GM23338 (cell line): ENCODE data around the gene TBC1D16. TPM values are rescaled to one million over a fixed set of nuclear protein-coding genes. Genes with fewer than 3 reads are reported as not detected.

Experiments used
- ATAC-seq: fragments of 200-7000 bp; cut with Tn5 transposase; 3 replicates; pipeline ENCODE4 v1.9.1; 2020
- DNase-seq: peaks from one replicate; pipeline ENCODE4 v3.0.0-alpha.2; 2015; ENCODE audit warnings: low spot score
- H2AFZ ChIP-seq: fragments of 200-600 bp; sonication (generic); 2 replicates; pipeline ENCODE4 v1.8.0; 2016; ENCODE audit warnings: antibody characterized with exemption, mild to moderate bottlenecking, moderate library complexity
- H3F3A ChIP-seq: fragments of 200-600 bp; sonication (generic); replicated peaks from 2 replicates; pipeline ENCODE4 v1.8.0; 2017; ENCODE audit warnings: antibody characterized with exemption, mixed run types, low read depth
- H3K27ac ChIP-seq: fragments of 200-600 bp; sonication (generic); 2 replicates; pipeline ENCODE4 v1.6.1; 2016; ENCODE audit warnings: low read depth
- H3K27me3 ChIP-seq: fragments of 200-600 bp; sonication (generic); 2 replicates; pipeline ENCODE4 v1.8.0; 2016; ENCODE audit warnings: mild to moderate bottlenecking, mixed run types, moderate library complexity; ENCODE audit not compliant: insufficient read depth
- H3K36me3 ChIP-seq: fragments of 200-600 bp; sonication (generic); 2 replicates; pipeline ENCODE4 v1.8.0; 2016; ENCODE audit warnings: mild to moderate bottlenecking; ENCODE audit not compliant: insufficient read depth
- H3K4me1 ChIP-seq: fragments of 200-600 bp; sonication (generic); 2 replicates; pipeline ENCODE4 v1.8.0; 2016; ENCODE audit warnings: mild to moderate bottlenecking, moderate library complexity; ENCODE audit not compliant: insufficient read depth
- H3K4me2 ChIP-seq: fragments of 200-600 bp; sonication (generic); 2 replicates; pipeline ENCODE4 v1.7.1; 2017; ENCODE audit warnings: mixed run types
- H3K4me3 ChIP-seq: fragments of 200-600 bp; sonication (generic); 2 replicates; pipeline ENCODE4 v1.6.1; 2016; ENCODE audit warnings: mixed run types
- H3K79me2 ChIP-seq: fragments of 200-600 bp; sonication (generic); replicated peaks from 2 replicates; pipeline ENCODE4 v1.8.0; 2017; ENCODE audit warnings: mild to moderate bottlenecking; ENCODE audit not compliant: insufficient read depth
- H3K9me2 ChIP-seq: fragments of 200-600 bp; sonication (generic); 2 replicates; pipeline ENCODE4 v1.8.0; 2017; ENCODE audit not compliant: insufficient read depth
- H4K20me1 ChIP-seq: fragments of 200-600 bp; sonication (generic); replicated peaks from 2 replicates; pipeline ENCODE4 v1.8.0; 2017; ENCODE audit warnings: mild to moderate bottlenecking; ENCODE audit not compliant: insufficient read depth
- H3K27ac Mint-ChIP-seq: 2 replicates; pipeline ENCODE4 v1.8.0; 2020; ENCODE audit warnings: inconsistent platforms, mild to moderate bottlenecking, moderate library complexity, mixed read lengths
- H3K27me3 Mint-ChIP-seq: 3 replicates; pipeline ENCODE4 v1.8.0; 2022; ENCODE audit warnings: low read depth, mild to moderate bottlenecking, moderate library complexity, mixed read lengths, inconsistent platforms; ENCODE audit not compliant: insufficient read depth, poor library complexity
- H3K36me3 Mint-ChIP-seq: 3 replicates; pipeline ENCODE4 v1.8.0; 2021; ENCODE audit warnings: low read depth, mild to moderate bottlenecking, inconsistent platforms, moderate library complexity, mixed read lengths
- H3K4me1 Mint-ChIP-seq: 3 replicates; pipeline ENCODE4 v1.8.0; 2020; ENCODE audit warnings: mild to moderate bottlenecking, inconsistent platforms, mixed read lengths
- H3K4me3 Mint-ChIP-seq: 3 replicates; pipeline ENCODE4 v1.8.0; 2021; ENCODE audit warnings: moderate library complexity, mild to moderate bottlenecking, inconsistent platforms, mixed read lengths
- H3K9me3 Mint-ChIP-seq: 3 replicates; pipeline ENCODE4 v1.8.0; 2020; ENCODE audit warnings: moderate library complexity, mild to moderate bottlenecking, inconsistent platforms, mixed read lengths
- CTCF ChIP-seq, 2 experiments: fragments of 200-600 bp in 1 of 2; sonication (generic) in 1 of 2; conservative IDR thresholded peaks; 2 replicates each; pipeline versions ENCODE4 v1.5.1 to v1.6.1; 2016 to 2017; ENCODE audit warnings: antibody characterized with exemption in 2 of 2, low read depth in 2 of 2, mild to moderate bottlenecking in 2 of 2, moderate library complexity in 1 of 2
- ETS1 ChIP-seq: IDR thresholded peaks from 2 replicates; pipeline ENCODE4 v1.6.1; 2016; ENCODE audit warnings: antibody characterized with exemption
- EZH2 ChIP-seq: fragments of 200-600 bp; sonication (generic); IDR thresholded peaks from one replicate; pipeline ENCODE4 v1.8.0; 2017; ENCODE audit warnings: antibody characterized with exemption, mild to moderate bottlenecking, low read depth; ENCODE audit not compliant: unreplicated experiment
- JUNB ChIP-seq: IDR thresholded peaks from one replicate; pipeline ENCODE4 v1.6.1; 2016; ENCODE audit warnings: antibody characterized with exemption; ENCODE audit not compliant: unreplicated experiment
- NANOG ChIP-seq: IDR thresholded peaks from 2 replicates; pipeline ENCODE4 v1.6.1; 2016; ENCODE audit warnings: antibody characterized with exemption, borderline replicate concordance
- POLR2AphosphoS5 ChIP-seq: IDR thresholded peaks from 2 replicates; pipeline ENCODE4 v1.6.1; 2016; ENCODE audit warnings: antibody characterized with exemption, low read depth
- REST ChIP-seq: IDR thresholded peaks from one replicate; pipeline ENCODE4 v1.6.1; 2018; ENCODE audit warnings: antibody characterized with exemption; ENCODE audit not compliant: unreplicated experiment
- STAT1 ChIP-seq: IDR thresholded peaks from one replicate; pipeline ENCODE4 v1.6.1; 2016; ENCODE audit warnings: antibody characterized with exemption; ENCODE audit not compliant: unreplicated experiment
- ZNF114 ChIP-seq: fragments of 250-450 bp; sonication (Bioruptor Pico); IDR thresholded peaks from 2 replicates; pipeline ENCODE4 v1.5.0; 2020; ENCODE audit warnings: mild to moderate bottlenecking, moderate library complexity
- polyA plus RNA-seq: library from polyadenylated mRNA; unstranded; fragments of >200 nt; fragmentation: Nextera tagmentation; extraction: Ambion mirVana; gene quantifications from 2 replicates; pipeline ENCODE4 v1.2.1, GENCODE V29; 2016
- total RNA-seq: library from RNA; depleted of rRNA; stranded (reverse); fragments of >200 nt; shearing (Covaris generic); gene quantifications from 2 replicates; pipeline ENCODE4 v1.2.3, GENCODE V29; 2014
- TF ChIP-seq, protein P1 (sequence below): fragments of 250-450 bp; sonication (Bioruptor Pico); IDR thresholded peaks from 2 replicates; pipeline ENCODE4 v1.5.0; 2020; ENCODE audit warnings: mild to moderate bottlenecking, moderate library complexity

TBC1D16 gene
- total and polyA plus RNA-seq, 2 experiments from 2014 or later, result 16.7 to 104 TPM

DNA sequence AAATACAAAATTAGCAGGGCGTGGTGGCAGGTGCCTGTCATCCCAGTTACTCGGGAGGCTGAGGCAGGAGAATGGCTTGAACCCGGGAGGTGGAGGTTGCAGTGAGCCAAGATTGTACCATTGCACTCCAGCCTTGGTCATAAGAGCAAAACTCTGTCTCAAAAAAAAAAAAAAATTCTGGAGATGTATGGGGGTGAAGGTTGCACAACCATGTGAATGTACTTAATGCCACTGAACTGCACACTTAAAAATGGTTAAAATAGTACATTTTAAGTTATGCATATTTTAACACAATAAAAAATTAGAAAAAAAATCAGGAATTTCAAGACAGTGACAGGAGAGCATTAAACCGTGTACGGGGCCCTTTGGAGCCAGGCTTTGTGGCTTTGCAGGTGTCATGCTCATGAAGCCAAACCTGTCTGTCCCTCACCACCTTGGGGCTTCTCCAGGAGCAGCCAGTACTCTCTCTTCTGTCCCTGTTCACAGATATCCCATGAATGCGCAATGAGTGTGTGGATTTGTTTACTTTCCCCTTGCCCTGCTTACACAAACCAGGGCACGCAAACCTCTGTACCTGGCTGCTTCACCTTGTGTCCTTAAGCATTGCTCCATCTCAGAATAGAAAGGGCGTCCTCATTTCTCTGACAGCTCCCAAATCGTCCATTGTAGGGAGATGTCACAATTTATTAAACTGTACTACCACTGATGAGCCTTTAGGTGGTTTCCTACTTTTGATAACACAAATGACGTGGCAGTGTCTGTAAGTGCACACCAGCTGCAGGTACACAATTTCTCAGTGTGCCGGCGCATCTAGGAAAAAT lies 138.2 kb downstream of the TBC1D16 start:
- TF ChIP-seq, protein P1, sequence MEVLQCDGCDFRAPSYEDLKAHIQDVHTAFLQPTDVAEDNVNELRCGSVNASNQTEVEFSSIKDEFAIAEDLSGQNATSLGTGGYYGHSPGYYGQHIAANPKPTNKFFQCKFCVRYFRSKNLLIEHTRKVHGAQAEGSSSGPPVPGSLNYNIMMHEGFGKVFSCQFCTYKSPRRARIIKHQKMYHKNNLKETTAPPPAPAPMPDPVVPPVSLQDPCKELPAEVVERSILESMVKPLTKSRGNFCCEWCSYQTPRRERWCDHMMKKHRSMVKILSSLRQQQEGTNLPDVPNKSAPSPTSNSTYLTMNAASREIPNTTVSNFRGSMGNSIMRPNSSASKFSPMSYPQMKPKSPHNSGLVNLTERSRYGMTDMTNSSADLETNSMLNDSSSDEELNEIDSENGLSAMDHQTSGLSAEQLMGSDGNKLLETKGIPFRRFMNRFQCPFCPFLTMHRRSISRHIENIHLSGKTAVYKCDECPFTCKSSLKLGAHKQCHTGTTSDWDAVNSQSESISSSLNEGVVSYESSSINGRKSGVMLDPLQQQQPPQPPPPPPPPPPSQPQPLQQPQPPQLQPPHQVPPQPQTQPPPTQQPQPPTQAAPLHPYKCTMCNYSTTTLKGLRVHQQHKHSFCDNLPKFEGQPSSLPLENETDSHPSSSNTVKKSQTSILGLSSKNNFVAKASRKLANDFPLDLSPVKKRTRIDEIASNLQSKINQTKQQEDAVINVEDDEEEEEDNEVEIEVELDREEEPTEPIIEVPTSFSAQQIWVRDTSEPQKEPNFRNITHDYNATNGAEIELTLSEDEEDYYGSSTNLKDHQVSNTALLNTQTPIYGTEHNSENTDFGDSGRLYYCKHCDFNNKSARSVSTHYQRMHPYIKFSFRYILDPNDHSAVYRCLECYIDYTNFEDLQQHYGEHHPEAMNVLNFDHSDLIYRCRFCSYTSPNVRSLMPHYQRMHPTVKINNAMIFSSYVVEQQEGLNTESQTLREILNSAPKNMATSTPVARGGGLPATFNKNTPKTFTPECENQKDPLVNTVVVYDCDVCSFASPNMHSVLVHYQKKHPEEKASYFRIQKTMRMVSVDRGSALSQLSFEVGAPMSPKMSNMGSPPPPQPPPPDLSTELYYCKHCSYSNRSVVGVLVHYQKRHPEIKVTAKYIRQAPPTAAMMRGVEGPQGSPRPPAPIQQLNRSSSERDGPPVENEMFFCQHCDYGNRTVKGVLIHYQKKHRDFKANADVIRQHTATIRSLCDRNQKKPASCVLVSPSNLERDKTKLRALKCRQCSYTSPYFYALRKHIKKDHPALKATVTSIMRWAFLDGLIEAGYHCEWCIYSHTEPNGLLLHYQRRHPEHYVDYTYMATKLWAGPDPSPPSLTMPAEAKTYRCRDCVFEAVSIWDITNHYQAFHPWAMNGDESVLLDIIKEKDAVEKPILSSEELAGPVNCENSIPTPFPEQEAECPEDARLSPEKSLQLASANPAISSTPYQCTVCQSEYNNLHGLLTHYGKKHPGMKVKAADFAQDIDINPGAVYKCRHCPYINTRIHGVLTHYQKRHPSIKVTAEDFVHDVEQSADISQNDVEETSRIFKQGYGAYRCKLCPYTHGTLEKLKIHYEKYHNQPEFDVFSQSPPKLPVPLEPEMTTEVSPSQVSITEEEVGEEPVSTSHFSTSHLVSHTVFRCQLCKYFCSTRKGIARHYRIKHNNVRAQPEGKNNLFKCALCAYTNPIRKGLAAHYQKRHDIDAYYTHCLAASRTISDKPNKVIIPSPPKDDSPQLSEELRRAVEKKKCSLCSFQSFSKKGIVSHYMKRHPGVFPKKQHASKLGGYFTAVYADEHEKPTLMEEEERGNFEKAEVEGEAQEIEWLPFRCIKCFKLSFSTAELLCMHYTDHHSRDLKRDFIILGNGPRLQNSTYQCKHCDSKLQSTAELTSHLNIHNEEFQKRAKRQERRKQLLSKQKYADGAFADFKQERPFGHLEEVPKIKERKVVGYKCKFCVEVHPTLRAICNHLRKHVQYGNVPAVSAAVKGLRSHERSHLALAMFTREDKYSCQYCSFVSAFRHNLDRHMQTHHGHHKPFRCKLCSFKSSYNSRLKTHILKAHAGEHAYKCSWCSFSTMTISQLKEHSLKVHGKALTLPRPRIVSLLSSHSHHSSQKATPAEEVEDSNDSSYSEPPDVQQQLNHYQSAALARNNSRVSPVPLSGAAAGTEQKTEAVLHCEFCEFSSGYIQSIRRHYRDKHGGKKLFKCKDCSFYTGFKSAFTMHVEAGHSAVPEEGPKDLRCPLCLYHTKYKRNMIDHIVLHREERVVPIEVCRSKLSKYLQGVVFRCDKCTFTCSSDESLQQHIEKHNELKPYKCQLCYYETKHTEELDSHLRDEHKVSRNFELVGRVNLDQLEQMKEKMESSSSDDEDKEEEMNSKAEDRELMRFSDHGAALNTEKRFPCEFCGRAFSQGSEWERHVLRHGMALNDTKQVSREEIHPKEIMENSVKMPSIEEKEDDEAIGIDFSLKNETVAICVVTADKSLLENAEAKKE (CRISPR knock-in tag), result no peak
- TF ChIP-seq REST (no peak), ETS1 (no peak), STAT1 (no peak), CTCF (conservative IDR thresholded peaks at IDR 0.05; ENCODE audit: low read depth in 2 of 2) (no peak), NANOG (no peak), POLR2AphosphoS5 (no peak), JUNB (no peak), EZH2 (no peak), ZNF114 (CRISPR knock-in tag) (no peak)

More for the DNA sequence above, 138.2 kb downstream of the TBC1D16 start:
- no peaks in the 10 kb centered on the region for H3K4me1 ChIP-seq
- Mint-ChIP-seq H3K36me3 (no peaks in the 10 kb centered on the region), H3K9me3 (peaks cover 6% of the 10 kb centered on the region; the same call in 1 of the 3 replicates), H3K4me3 (no peak overlapping the region), H3K27ac (no peak overlapping the region), H3K4me1 (peaks cover 4% of the 10 kb centered on the region; the same call in 2 of the 3 replicates), H3K27me3 (peaks cover 5% of the 10 kb centered on the region)
- H2AFZ ChIP-seq, result no peak overlapping the region
- no peak overlapping the region for H3K4me3 ChIP-seq
- no peaks in the 10 kb centered on the region for H4K20me1 ChIP-seq
- H3K4me2 ChIP-seq, result no peak overlapping the region
- no peaks in the 10 kb centered on the region for H3K79me2 ChIP-seq
- no peaks in the 10 kb centered on the region for H3K36me3 ChIP-seq
- no peak overlapping the region for H3K27ac ChIP-seq
- no peak for ATAC-seq
- H3K27me3 ChIP-seq, result no peaks in the 10 kb centered on the region
- H3F3A ChIP-seq, result no peaks in the 10 kb centered on the region
- no peak for DNase-seq
- H3K9me2 ChIP-seq, result peaks cover 14% of the 10 kb centered on the region
